GM18526 (cell line): Measurements from ENCODE around the gene SPACDR.

Source experiments
- POLR2A ChIP-seq: IDR thresholded peaks from 3 replicates; pipeline ENCODE4 v1.6.1; 2011; ENCODE audit not compliant: insufficient read length; ENCODE audit errors: extremely low read depth

SPACDR gene

DNA sequence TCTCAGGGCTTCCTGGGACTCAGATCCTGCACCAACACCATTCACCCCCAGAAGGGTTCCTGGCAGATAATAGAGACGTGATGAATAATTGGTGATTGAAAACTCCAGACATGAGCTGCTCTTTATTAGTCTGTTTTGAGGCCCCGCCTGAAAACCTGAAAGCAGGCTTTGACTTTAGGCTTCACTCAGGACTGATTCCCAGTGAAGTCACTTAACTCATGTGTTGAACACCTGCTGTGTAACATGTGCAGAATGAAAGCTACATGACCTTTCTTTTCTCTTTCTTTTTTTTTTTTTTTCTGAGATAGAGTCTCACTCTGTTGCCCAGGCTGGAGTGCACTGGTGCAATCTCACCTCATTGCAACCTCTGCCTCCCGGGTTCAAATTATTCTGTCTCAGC lies 8.9 kb downstream of the SPACDR start:
- TF ChIP-seq POLR2A: no peak

- no peak for TF ChIP-seq POLR2A
Measured at GRCh38 chr7:100452513-100452912, 11.5 kb downstream of the SPACDR start.

DNA sequence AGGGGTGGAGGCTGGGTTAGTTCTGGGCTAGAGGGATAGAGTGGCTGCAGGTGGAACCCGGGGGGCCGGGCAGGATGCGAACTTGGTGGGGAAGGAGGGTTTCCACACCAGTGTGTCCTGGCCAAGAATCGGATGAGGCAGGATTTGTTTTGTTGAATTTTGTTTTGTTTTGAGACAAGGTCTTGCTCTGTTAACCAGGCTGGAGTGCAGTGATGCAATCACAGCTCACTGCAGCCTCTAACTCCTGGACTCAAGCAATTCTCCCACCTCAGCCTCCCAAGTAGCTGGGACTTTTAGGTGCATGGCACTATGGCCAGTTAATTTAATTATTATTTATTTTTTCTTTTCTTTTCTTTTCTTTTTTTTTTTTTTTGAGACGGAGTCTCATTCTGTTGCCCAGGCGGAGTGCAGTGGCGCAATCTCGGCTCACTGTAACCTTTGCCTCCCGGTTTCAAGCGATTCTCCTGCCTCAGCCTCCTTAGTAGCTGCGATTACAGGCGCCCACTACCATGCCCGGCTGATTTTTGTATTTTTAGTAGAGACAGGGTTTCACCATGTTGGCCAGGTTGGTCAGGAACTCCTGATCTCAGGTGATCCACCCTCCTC lies 14.8 kb downstream of the SPACDR start:
- no peak for TF ChIP-seq POLR2A

- TF ChIP-seq POLR2A: no peak
Measured at GRCh38 chr7:100446040-100446439, 18.0 kb downstream of the SPACDR start.

DNA sequence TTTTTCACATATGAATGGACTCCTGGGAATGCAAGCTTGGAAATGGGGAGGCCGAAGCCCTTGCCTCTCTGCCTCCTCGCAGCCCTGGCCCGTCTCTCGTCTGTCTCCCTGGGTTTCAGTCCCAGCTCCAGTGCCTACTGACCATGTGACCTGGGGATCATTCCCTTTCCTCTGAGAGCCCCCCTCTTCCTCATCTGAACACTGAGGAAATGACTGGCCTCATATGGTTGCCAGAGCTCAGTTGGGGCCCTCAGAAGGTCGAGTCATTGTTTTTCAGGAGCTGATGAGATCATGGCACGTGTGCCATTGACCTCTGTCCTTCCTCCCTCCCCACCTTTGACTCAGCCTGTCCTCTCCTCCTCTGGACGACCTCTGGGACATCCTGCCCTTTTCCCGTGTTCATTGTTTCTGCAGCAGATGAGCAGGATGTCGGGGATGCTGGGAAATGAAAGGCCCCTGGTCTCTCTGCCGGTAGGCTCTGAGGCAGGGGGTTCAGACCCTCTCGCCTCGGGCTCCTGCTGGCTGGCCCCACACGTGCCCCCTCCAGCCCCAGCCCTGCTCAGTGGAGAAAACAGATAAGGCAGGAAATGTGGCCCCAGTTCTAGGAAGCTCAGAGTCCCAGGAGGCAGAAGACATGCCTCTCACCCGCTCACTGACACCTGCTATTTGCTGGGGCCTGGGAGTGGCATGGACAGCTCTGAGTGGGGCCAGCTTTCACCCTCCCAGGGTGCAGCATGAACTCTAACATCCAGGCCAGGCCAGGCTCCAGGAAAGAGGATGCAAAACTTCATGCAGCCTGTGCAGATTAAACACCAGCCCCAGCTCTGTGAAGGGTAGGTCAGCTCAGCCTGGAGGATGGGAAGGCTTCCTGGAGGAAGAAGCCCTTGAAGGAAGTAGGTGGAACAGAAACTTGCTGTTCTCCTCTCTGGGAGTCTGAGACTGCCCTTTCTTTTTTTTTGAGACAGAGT lies 19.5 kb downstream of the SPACDR start:
- no peak for TF ChIP-seq POLR2A

DNA sequence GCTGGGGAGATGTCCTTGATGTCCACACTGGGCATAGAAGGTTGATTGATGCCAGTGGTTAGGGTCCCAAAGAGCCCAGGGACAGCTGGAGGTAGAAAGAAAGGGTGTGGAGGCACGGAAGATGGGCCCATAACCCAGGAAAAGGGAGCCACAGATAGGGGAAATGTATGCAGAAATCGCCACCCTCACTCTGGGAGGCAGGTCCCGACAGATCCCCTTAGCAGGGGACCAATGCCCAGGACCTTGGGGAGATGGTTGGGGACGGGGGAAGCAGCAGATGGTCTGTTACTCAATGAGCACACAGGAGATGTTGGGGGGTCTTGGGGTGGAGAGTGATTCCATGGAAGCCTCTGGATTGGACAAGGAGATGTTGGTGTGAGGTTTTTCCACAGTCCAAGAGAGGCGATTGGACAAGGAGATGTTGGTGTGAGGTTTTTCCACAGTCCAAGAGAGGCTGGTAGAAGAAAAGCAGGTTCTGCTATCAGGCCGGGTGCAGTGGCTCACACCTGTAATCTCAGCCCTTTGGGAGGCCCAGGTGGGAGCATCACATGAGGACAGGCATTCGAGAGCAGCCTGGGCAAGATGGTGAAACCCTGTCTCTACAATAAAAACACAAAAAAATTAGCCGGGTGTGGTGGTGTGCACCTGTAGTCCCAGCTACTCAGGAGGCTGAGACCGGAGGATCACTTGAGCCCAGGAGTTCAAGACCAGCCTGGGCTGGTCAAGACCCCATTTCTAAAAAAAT lies 20.8 kb downstream of the SPACDR start:
- TF ChIP-seq POLR2A: no peak

DNA sequence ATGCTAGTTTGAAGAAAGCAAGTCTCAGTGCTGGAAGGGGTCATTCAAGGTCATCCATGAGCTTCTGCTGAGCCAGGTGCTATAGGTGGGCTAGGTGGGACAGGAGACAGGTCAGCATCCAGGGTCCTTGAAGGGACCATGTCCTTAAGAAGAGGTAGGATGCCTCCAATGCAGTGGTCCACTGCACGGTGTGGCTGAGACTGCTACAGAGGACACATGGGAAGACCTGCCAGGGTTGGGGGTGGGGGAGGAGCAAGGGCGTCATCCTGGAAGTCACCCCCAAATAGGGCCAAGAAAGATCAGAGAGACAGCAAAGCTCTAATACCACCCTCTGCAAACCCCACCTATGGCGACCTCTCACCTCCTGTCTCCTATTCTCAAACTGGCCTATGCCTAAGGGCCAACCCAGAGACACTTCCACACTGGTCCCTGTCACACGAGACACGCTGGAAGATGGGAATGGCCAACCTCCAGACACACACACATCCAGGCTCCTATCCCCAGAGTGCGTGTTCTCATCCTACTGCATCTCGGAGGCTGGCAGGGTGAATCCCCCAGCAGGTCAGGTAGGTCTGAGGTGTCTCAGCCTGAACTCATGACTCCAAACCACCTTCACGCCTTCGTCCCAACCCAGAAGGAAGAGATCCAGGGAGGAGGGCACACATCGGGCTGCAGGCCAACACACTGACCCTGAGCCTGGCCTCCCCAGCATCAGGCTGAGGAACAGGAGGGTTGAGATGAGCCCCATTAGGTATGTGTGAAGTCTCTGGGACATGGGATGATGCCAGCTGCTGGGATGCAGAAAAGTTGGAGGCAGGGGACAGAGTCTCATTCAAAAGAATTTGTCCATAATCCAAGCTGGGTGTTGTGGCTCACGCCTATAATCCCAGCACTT lies 22.2 kb downstream of the SPACDR start:
- TF ChIP-seq POLR2A: no peak

GRCh38 chr7:100438172-100438571 lies 25.9 kb downstream of the SPACDR start:
- no peak for TF ChIP-seq POLR2A

- TF ChIP-seq POLR2A: no peak
Measured at GRCh38 chr7:100437150-100438100, 26.6 kb downstream of the SPACDR start.

DNA sequence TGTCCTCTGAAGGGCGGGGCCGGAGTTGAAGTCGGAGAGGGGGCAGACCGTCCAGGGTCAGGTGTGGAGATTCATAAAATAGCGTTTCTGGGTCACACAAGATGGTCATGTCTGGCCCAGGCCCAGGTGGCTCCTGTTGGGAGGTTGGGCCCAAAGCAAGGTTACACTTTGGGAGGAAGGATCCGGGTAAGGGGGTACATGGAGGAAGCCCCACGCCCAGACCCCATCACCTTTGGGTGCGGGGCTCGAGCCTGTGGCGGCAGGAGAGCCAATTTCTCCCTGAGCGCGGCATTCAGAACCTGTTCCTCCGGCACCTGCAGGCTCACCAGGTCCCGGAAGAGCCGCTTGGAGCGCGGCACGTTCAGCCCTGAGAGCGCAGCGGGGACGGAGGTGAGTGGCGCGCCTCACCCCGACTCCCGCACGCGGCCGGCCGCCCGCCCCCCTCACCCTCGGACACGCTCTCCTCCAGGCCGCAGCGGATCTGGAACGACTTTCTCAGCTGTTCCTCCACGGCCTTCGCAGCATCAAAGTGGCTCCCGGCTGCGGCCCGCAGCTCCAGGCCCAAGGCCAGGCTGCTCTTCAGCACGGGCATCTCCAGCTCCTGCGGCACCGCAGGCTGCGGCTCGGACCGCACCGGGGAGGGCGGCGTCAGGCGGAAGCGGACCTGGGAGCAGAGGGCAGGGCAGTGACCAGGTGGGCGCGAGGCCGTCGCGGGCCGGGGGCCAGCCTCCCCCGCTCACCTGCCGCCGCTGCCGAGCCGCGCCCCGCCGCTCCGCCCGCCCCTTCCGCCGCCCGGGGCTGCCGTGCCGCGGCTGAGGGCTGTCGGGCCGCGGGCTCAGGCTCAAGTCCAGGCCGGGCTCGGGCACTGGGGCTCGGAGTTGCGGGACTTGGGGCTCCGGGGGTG lies 28.4 kb downstream of the SPACDR start:
- no peak for TF ChIP-seq POLR2A

GRCh38 chr7:100434297-100435144 lies 29.5 kb downstream of the SPACDR start:
- TF ChIP-seq POLR2A: no peak

DNA sequence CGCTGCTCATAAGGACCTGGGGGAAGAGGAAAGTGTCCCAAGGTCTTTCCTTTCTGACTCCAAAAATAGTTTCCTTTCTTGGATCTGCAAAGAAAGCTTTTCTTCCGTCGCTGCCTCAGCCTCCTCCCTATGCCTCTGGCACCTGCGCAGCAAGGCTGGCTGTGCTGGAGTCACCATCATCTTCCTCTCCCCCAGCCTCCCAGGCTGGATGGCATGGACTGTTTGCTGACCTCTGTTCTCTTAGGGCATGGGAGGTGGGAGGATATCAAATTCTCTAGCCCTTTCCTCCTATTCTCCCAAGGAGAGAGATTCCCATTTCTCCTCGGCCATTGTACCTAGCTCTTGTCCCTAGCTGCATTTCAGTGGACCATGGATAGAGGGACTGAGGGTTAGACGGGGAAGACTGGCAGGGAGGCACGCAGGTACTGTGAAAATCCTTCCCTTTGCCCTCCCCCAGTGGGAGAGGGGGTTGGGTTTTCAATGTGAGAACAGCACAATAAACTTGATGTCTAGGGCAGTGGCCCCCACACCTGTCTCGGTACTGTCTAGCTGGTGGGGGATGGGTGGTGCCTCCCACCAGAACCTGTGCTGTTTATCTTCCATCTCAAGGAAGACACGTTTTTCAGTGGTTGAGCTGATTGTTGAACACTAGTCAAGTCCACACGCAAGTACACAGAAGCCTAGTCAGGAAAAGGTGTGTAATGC lies 30.3 kb downstream of the SPACDR start:
- no peak for TF ChIP-seq POLR2A

- TF ChIP-seq POLR2A: no peak
Measured at GRCh38 chr7:100433276-100433591, 30.8 kb downstream of the SPACDR start.
